K562 (cell line): ENCODE results near the gene MICAL2. TPM values are rescaled to one million over a fixed set of nuclear protein-coding genes. Genes with fewer than 3 reads are reported as not detected.

Experiments used
- BMI1 ChIP-seq: fragments of 150-350 bp; IDR thresholded peaks from 2 replicates; pipeline ENCODE4 v1.6.1; 2014; ENCODE audit warnings: low read length
- CBFA2T3 ChIP-seq: fragments of 450-650 bp; IDR thresholded peaks from 2 replicates; pipeline ENCODE4 v1.6.1; 2017
- CTBP1 ChIP-seq: fragments of 450-650 bp; IDR thresholded peaks from 2 replicates; pipeline ENCODE4 v1.6.1; 2016; ENCODE audit warnings: borderline replicate concordance
- DDX20 ChIP-seq: fragments of 450-650 bp; IDR thresholded peaks from 2 replicates; pipeline ENCODE4 v1.6.1; 2016; ENCODE audit warnings: missing genetic modification characterization, low read depth, mild to moderate bottlenecking, missing compliant biosample characterization, moderate library complexity
- DMBX1 ChIP-seq: fragments of 250-450 bp; sonication (Bioruptor Pico); IDR thresholded peaks from 2 replicates; pipeline ENCODE4 v1.8.0; 2022; ENCODE audit warnings: inconsistent platforms, mild to moderate bottlenecking, moderate library complexity, borderline replicate concordance
- ELF4 ChIP-seq: fragments of 450-650 bp; formaldehyde crosslinking; IDR thresholded peaks from 2 replicates; pipeline ENCODE4 v1.4.0; 2022; ENCODE audit warnings: missing genetic modification characterization
- EP300 ChIP-seq: IDR thresholded peaks from 2 replicates; pipeline ENCODE4 v1.6.1; 2012; ENCODE audit warnings: low read length, improper control_type of control experiment
- ETV6 ChIP-seq, 3 experiments: fragments of 150-350 bp in 1 of 3; sonication (generic) in 1 of 3; formaldehyde crosslinking in 1 of 3; IDR thresholded peaks; 2 replicates each; pipeline versions ENCODE4 v1.6.1 to v1.8.0; 2014 to 2022; ENCODE audit warnings: borderline replicate concordance in 2 of 3, low read depth in 2 of 3, antibody characterized with exemption in 1 of 3, low read length in 1 of 3, mild to moderate bottlenecking in 1 of 3, missing genetic modification reagents in 1 of 3
- FOXP1 ChIP-seq: sonication (generic); formaldehyde crosslinking; IDR thresholded peaks from 2 replicates; pipeline ENCODE4 v1.8.0; 2022; ENCODE audit warnings: mild to moderate bottlenecking, missing genetic modification reagents
- GATAD2A ChIP-seq: fragments of 450-650 bp; IDR thresholded peaks from 2 replicates; pipeline ENCODE4 v1.6.1; 2017
- JUND ChIP-seq, 2 experiments: IDR thresholded peaks; 2 replicates in 1 of 2; 3 replicates in 1 of 2; pipeline ENCODE4 v1.6.1; 2011; ENCODE audit warnings: borderline replicate concordance in 2 of 2, low read depth in 2 of 2, low read length in 2 of 2, improper control_type of control experiment in 1 of 2, missing biosample characterization in 1 of 2, missing genetic modification characterization in 1 of 2, missing genetic modification reagents in 1 of 2
- LCOR ChIP-seq: sonication (generic); formaldehyde crosslinking; IDR thresholded peaks from 2 replicates; pipeline ENCODE4 v1.8.0; 2022; ENCODE audit warnings: mild to moderate bottlenecking, missing genetic modification reagents
- NFE2 ChIP-seq: IDR thresholded peaks from 2 replicates; pipeline ENCODE4 v1.6.1; 2014; ENCODE audit warnings: antibody characterized with exemption, low read depth
- TAL1 ChIP-seq: fragments of 450-650 bp; IDR thresholded peaks from 2 replicates; pipeline ENCODE4 v1.6.1; 2016; ENCODE audit warnings: mild to moderate bottlenecking
- TCF3 ChIP-seq: sonication (generic); formaldehyde crosslinking; IDR thresholded peaks from 2 replicates; pipeline ENCODE4 v1.4.0; 2020; ENCODE audit warnings: mild to moderate bottlenecking, missing genetic modification reagents
- ZNF224 ChIP-seq: sonication (generic); formaldehyde crosslinking; IDR thresholded peaks from 2 replicates; pipeline ENCODE4 v1.8.0; 2022; ENCODE audit warnings: mild to moderate bottlenecking, missing genetic modification reagents
- polyA plus RNA-seq, 8 experiments: library from polyadenylated mRNA; depleted of rRNA in 4 of 8; stranded (reverse) in 5 of 8; unstranded in 3 of 8; fragments of >200 nt; fragmentation: Nextera tagmentation in 2 of 8; fragmentation: Illumina TruSeq in 1 of 8; extraction: Ambion mirVana in 2 of 8; extraction: Trizol in 1 of 8; gene quantifications; 2 replicates each; pipeline versions ENCODE4 v1.2.1 to v1.2.3, GENCODE V29; 2011 to 2014; ENCODE audit warnings: inconsistent platforms in 1 of 8, missing spikeins in 1 of 8
- total RNA-seq, 7 experiments: library from RNA; depleted of rRNA in 6 of 7; stranded (reverse); fragments of >200 nt in 6 of 7; fragmentation: Illumina TruSeq in 2 of 7; extraction: Trizol in 2 of 7; gene quantifications; 2 replicates each; pipeline versions ENCODE4 v1.2.1 to v1.2.3, GENCODE V29; 2011 to 2021; ENCODE audit warnings: low replicate concordance in 1 of 7
- TF ChIP-seq, protein P1 (sequence below), 2 experiments: fragments of 200-800 bp in 1 of 2; sonication (Bioruptor generic) in 1 of 2; sonication (generic) in 1 of 2; formaldehyde crosslinking in 1 of 2; IDR thresholded peaks in 1 of 2; conservative IDR thresholded peaks in 1 of 2; 2 replicates each; pipeline versions ENCODE4 v1.5.0 to v1.6.1; 2016 to 2020; ENCODE audit warnings: missing compliant biosample characterization in 1 of 2, missing genetic modification characterization in 1 of 2, missing genetic modification reagents in 1 of 2
- TF ChIP-seq, protein P2 (sequence below), 2 experiments: fragments of 450-650 bp; IDR thresholded peaks; 2 replicates each; pipeline ENCODE4 v1.6.1; 2018; ENCODE audit warnings: mild to moderate bottlenecking in 2 of 2, low read depth in 1 of 2; ENCODE audit not compliant: partially characterized antibody in 2 of 2
- TF ChIP-seq, protein P3 (sequence below): sonication (generic); formaldehyde crosslinking; IDR thresholded peaks from 2 replicates; pipeline ENCODE4 v1.8.0; 2022; ENCODE audit warnings: mild to moderate bottlenecking, missing genetic modification reagents

MICAL2 gene
- total and polyA plus RNA-seq, 9 of the 15 experiments (the other 6 are each of a cell fraction or from before 2014, with no cell fraction given), result 4.7 to 64.2 (median 33.6) TPM

DNA sequence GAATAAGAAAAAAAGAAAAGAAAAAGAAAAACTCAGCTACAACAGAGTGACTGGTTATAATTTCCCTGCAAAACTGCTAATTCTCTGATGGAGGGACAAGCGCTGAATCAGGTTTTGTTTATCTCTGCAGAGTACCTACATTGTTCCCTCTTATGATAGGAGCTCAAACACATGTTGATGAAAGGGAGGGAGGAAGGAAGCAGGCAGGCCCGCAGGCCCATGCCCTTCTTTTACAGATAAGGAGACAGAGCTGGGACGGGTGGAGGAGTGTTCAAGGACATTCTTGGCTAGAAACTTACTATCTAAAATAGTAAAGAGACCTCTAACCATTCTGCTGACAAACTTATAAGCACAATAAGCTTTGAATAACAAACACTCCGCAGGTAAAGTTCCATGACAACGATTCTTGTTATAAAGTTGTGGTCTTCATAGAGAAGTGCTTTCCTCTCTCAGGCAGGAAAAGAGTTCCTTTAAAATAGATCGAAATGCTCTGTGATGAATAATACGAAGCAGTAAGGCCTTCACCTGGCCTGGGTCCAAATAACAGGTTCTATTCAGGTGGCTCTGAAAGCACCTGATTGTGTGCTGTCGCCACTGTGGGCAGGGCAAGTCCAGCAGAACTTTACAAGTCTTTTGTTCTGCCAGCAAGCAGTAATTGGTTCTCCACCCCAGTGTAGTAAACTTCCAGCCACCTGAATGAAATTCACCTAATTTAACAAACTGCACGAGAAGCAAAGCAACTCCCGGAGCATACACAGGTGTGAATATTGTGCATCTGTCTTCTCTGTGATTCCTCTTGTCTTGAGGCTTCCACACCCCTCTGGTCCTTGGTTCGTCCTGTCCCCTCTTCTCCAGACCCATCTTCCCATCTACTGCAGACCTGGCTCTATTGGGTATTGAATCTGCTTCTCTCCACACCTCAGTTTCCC lies 15.3 kb upstream of the MICAL2 start (continued):
- TF ChIP-seq JUND (IDR thresholded peaks at IDR 0.05; ENCODE audit: borderline replicate concordance, low read depth, low read length), result peak; percentile 45; the same call in 1 of the 2 replicates
- peak; percentile 69; the same call in 1 of the 3 replicates for TF ChIP-seq JUND (tag; IDR thresholded peaks at IDR 0.05; ENCODE audit: borderline replicate concordance, low read depth, low read length)
- TF ChIP-seq NFE2, result 0 out of 2 replicates have a peak, but pooled peaks have one; percentile 25
- TF ChIP-seq BMI1, result no peak
- TF ChIP-seq, protein P1, sequence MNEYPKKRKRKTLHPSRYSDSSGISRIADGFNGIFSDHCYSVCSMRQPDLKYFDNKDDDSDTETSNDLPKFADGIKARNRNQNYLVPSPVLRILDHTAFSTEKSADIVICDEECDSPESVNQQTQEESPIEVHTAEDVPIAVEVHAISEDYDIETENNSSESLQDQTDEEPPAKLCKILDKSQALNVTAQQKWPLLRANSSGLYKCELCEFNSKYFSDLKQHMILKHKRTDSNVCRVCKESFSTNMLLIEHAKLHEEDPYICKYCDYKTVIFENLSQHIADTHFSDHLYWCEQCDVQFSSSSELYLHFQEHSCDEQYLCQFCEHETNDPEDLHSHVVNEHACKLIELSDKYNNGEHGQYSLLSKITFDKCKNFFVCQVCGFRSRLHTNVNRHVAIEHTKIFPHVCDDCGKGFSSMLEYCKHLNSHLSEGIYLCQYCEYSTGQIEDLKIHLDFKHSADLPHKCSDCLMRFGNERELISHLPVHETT (CRISPR knock-in tag; conservative IDR thresholded peaks at IDR 0.05 in 1 of 2, IDR thresholded peaks at IDR 0.05 in 1 of 2), result 0 out of 4 replicates have a peak, but pooled peaks of 1 of the 2 experiments have one; percentile 21
- TF ChIP-seq TCF3 (CRISPR knock-in tag), result peak; percentile 81
- peak; percentile 76; the same call in 1 of the 2 replicates for TF ChIP-seq EP300
- 0 out of 4 replicates have a peak, but pooled peaks of 1 of the 2 experiments have one; percentile 49 for TF ChIP-seq ETV6 (IDR thresholded peaks at IDR 0.05; ENCODE audit: borderline replicate concordance in 1 of 2, low read depth in 2 of 2, low read length in 1 of 2)
- no peak for TF ChIP-seq ETV6 (CRISPR knock-in tag; IDR thresholded peaks at IDR 0.05; ENCODE audit: borderline replicate concordance)
- TF ChIP-seq CTBP1, result peak; percentile 92
- TF ChIP-seq, protein P2, sequence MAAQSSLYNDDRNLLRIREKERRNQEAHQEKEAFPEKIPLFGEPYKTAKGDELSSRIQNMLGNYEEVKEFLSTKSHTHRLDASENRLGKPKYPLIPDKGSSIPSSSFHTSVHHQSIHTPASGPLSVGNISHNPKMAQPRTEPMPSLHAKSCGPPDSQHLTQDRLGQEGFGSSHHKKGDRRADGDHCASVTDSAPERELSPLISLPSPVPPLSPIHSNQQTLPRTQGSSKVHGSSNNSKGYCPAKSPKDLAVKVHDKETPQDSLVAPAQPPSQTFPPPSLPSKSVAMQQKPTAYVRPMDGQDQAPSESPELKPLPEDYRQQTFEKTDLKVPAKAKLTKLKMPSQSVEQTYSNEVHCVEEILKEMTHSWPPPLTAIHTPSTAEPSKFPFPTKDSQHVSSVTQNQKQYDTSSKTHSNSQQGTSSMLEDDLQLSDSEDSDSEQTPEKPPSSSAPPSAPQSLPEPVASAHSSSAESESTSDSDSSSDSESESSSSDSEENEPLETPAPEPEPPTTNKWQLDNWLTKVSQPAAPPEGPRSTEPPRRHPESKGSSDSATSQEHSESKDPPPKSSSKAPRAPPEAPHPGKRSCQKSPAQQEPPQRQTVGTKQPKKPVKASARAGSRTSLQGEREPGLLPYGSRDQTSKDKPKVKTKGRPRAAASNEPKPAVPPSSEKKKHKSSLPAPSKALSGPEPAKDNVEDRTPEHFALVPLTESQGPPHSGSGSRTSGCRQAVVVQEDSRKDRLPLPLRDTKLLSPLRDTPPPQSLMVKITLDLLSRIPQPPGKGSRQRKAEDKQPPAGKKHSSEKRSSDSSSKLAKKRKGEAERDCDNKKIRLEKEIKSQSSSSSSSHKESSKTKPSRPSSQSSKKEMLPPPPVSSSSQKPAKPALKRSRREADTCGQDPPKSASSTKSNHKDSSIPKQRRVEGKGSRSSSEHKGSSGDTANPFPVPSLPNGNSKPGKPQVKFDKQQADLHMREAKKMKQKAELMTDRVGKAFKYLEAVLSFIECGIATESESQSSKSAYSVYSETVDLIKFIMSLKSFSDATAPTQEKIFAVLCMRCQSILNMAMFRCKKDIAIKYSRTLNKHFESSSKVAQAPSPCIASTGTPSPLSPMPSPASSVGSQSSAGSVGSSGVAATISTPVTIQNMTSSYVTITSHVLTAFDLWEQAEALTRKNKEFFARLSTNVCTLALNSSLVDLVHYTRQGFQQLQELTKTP (IDR thresholded peaks at IDR 0.05; ENCODE audit: low read depth in 1 of 2, partially characterized antibody in 2 of 2), result peak in 1 of 2 experiments; percentile 38
- no peak for TF ChIP-seq DDX20 (tag)
- no peak for TF ChIP-seq ZNF224 (CRISPR knock-in tag)
- 0 out of 2 replicates have a peak, but pooled peaks have one; percentile 33 for TF ChIP-seq ELF4
- TF ChIP-seq, protein P3, sequence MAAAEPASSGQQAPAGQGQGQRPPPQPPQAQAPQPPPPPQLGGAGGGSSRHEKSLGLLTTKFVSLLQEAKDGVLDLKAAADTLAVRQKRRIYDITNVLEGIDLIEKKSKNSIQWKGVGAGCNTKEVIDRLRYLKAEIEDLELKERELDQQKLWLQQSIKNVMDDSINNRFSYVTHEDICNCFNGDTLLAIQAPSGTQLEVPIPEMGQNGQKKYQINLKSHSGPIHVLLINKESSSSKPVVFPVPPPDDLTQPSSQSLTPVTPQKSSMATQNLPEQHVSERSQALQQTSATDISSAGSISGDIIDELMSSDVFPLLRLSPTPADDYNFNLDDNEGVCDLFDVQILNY (CRISPR knock-in tag), result no peak
- TF ChIP-seq TAL1, result peak; percentile 74; the same call in 1 of the 2 replicates
- 0 out of 2 replicates have a peak, but pooled peaks have one; percentile 24 for TF ChIP-seq DMBX1 (CRISPR knock-in tag)
- TF ChIP-seq CBFA2T3, result peak; percentile 92
- peak; percentile 64; the same call in 1 of the 2 replicates for TF ChIP-seq GATAD2A
- peak; percentile 25; the same call in 1 of the 2 replicates for TF ChIP-seq LCOR (CRISPR knock-in tag)
- TF ChIP-seq FOXP1 (CRISPR knock-in tag), result no peak
